Measurements from ENCODE around the gene NLRP12.
"Not testable (repeated sequence)": the region's sequence is repeated elsewhere in the genome, so short reads cannot be mapped to it uniquely, and the experiment has no call there.

Gene NLRP12

GRCh38 chr19:53780506-53780905 lies 43.6 kb downstream of the NLRP12 start:
- DNase-seq, result no peak

DNA sequence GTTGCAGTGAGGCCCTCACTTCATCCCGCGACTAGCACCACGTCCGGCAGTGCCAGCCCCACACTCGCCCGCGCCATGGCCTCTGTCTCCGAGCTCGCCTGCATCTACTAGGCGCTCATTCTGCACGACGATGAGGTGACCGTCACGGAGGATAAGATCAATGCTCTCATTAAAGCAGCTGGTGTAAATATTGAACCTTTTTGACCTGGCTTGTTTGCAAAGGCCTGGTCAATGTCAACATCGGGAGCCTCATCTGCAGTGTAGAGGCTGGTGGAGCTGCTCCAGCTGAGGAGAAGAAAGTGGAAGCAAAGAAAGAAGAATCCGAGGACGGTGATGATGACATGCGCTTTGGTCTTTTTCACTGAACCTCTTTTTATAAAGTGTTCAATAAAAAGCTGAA lies 48.6 kb downstream of the NLRP12 start:
- no peak for DNase-seq

- DNase-seq, result not testable (repeated sequence)
These were observed 49.6 kb downstream of the NLRP12 start for GRCh38 chr19:53774491-53774890.

DNA sequence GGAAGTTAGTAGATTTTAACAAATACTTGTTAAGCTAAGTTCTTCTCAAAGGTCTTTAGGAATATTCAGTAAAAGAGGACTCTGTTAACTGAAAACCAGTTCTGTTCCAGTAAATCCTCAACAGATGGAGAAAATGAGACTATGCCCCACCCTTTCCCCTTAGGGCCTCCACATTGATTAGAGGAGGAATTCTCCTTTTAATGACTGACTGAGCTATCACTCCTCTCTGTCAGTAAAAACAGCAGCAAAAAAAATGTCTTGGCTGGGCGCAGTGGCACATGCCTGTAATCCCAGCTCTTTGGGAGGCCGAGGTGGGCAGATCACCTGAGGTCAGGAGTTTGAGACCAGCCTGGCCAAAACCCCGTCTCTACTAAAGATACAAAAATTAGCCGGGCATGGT lies 50.1 kb downstream of the NLRP12 start:
- no peak for DNase-seq

DNA sequence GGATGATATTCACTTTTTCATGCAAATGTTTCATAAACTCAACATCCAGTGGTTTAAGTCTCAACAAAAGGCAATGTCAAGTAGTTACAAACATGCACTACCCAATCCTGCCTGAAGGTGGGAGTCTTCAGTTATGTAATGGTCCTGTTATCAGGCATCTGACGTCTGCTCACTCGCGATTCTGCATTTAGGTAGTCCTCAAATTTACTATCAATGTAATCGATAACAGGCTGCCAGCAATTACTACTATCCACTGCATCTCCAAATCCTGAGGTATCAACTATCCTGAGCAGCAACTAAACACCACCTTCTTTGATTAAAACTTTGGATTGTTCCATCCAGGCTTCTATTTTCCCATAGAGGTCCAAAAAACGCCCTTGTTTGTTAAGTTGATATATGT lies 51.2 kb downstream of the NLRP12 start:
- DNase-seq, result no peak

DNA sequence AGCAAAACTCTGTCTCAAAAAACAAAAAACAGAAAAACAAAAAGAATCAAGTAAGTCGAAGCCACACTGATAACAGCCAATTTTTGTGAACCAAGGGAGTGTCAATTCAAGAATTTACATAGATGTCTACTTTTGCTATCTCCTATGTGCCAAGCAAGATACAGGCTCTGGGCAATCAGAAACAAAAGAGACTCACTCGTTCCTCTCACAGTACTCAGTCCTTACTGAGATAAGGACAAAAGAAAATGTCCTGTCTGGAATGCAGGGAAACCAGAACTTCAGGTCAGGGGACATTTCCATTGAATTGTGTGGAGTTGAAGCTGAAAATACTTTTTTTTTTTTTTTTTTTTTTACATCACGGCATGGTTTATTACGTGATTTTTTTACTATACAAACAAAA lies 53.0 kb downstream of the NLRP12 start:
- DNase-seq, result no peak

DNA sequence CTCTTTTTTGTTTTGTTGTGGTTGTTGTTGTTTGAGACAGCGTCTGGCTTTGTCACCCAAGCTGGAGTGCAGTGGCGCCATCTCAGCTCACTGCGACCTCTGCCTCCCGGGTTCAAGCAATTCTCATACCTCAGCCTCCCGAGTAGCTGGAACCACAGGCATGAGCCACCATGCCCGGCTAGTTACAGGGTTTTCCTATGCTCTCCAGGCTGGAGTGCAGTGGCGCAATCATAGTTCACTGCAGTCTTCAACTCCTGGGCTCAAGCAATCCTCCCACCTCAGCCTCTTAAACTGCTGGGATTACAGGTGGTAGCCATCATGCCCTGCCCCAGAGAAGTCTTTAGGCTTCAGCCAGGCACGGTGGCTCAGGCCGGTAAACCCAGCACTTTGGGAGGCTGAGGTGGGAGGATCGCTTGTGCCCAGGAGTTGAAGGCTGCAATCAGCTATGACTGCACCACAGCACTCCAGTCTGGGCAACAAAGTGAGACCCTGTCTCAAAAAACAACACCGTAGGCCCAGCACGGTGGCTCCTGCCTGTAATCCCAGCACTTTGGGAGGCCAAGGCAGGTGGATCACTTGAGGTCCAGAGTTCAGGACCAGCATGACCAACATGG lies 54.3 kb downstream of the NLRP12 start:
- not testable (repeated sequence) for DNase-seq

- no peak for DNase-seq
These were observed 55.7 kb downstream of the NLRP12 start for GRCh38 chr19:53768401-53768800.

- not testable (repeated sequence) for DNase-seq
These were observed 65.1 kb downstream of the NLRP12 start for GRCh38 chr19:53758991-53759390.
